ENCODE data around the gene DDX47.

GRCh38 chr12:12845794-12846243, 32.7 kb downstream of the DDX47 start:
- TF ChIP-seq CTCF (conservative IDR thresholded peaks at IDR 0.05; ENCODE audit: low read length) (no peak), EZH2phosphoT487 (IDR thresholded peaks at IDR 0.05; ENCODE audit: borderline replicate concordance) (no peak)
